IMR-90 (cell line): ENCODE results near the gene SEPSECS. TPM values are rescaled to one million over a fixed set of nuclear protein-coding genes. Genes with fewer than 3 reads are reported as not detected.

ENCODE experiments used
- ATAC-seq: fragments of 200-7000 bp; cut with Tn5 transposase; 2 replicates; pipeline ENCODE4 v1.9.1; 2020; ENCODE audit warnings: low read depth, mild to moderate bottlenecking, moderate library complexity
- BruUV-seq: library from RNA; stranded (reverse); fragments of 400-500 nt; replicated peaks from 2 replicates; lab custom pipeline; 2021; lab: Mats Ljungman, UMichigan
- CTCF ChIA-PET: fragments of 300-600 bp; formaldehyde crosslinking; extraction: SDS; loops from one replicate; lab custom pipeline; 2021; ENCODE audit warnings: antibody characterized with exemption; lab: Yijun Ruan, JAX
- POLR2A ChIA-PET: fragments of 300-600 bp; sonication (Branson Sonifier 250); formaldehyde crosslinking; loops from one replicate; lab custom pipeline; 2022; ENCODE audit warnings: antibody characterized with exemption; ENCODE audit not compliant: unreplicated experiment; lab: Charles Lee
- DNase-seq: peaks from one replicate; pipeline ENCODE4 v3.0.0; 2013
- H2AFZ ChIP-seq: replicated peaks from 2 replicates; pipeline ENCODE3; 2013; ENCODE audit warnings: low read length, mild to moderate bottlenecking; ENCODE audit not compliant: poor library complexity
- H2AK5ac ChIP-seq: 2 replicates; pipeline ENCODE4 v1.6.1; 2013; ENCODE audit warnings: low read depth, low read length, inconsistent platforms
- H2AK9ac ChIP-seq: replicated peaks from 2 replicates; pipeline ENCODE3; 2013; ENCODE audit warnings: mild to moderate bottlenecking, low read depth, low read length, moderate library complexity; ENCODE audit not compliant: poor library complexity
- H2BK120ac ChIP-seq: 2 replicates; pipeline ENCODE4 v1.6.1; 2013; ENCODE audit warnings: low read depth, low read length, inconsistent platforms
- H2BK15ac ChIP-seq: 3 replicates; pipeline ENCODE4 v1.6.1; 2013; ENCODE audit warnings: low read depth, low read length, inconsistent platforms
- H2BK20ac ChIP-seq: 2 replicates; pipeline ENCODE4 v1.6.1; 2013; ENCODE audit warnings: low read depth, mild to moderate bottlenecking, inconsistent platforms, low read length, moderate library complexity
- H2BK5ac ChIP-seq: 2 replicates; pipeline ENCODE4 v1.6.1; 2013; ENCODE audit warnings: mild to moderate bottlenecking, low read depth, low read length, inconsistent platforms; ENCODE audit not compliant: poor library complexity, severe bottlenecking
- H3K14ac ChIP-seq: replicated peaks from 2 replicates; pipeline ENCODE4 v1.6.1; 2013; ENCODE audit warnings: low read depth, low read length, inconsistent platforms
- H3K18ac ChIP-seq: 2 replicates; pipeline ENCODE4 v1.6.1; 2013; ENCODE audit warnings: low read depth, low read length, control low read depth
- H3K23ac ChIP-seq: 2 replicates; pipeline ENCODE4 v1.6.1; 2013; ENCODE audit warnings: low read depth, low read length, inconsistent platforms
- H3K27ac ChIP-seq: 2 replicates; pipeline ENCODE4 v1.5.1; 2013; ENCODE audit warnings: mild to moderate bottlenecking, control low read depth, low read length; ENCODE audit not compliant: insufficient read depth
- H3K27me3 ChIP-seq: 2 replicates; pipeline ENCODE4 v1.6.1; 2013; ENCODE audit warnings: low read length; ENCODE audit not compliant: control insufficient read depth, insufficient read depth
- H3K36me3 ChIP-seq: 2 replicates; pipeline ENCODE4 v1.6.1; 2013; ENCODE audit warnings: low read length, mixed read lengths; ENCODE audit not compliant: control insufficient read depth, insufficient read depth
- H3K4ac ChIP-seq: 2 replicates; pipeline ENCODE4 v1.6.1; 2013; ENCODE audit warnings: low read depth, low read length, inconsistent platforms
- H3K4me1 ChIP-seq: 2 replicates; pipeline ENCODE4 v1.6.1; 2013; ENCODE audit warnings: low read length, mixed read lengths; ENCODE audit not compliant: control insufficient read depth, insufficient read depth
- H3K4me2 ChIP-seq: 2 replicates; pipeline ENCODE4 v1.6.1; 2013; ENCODE audit warnings: low read depth, mild to moderate bottlenecking, control low read depth, low read length, moderate library complexity
- H3K4me3 ChIP-seq: 2 replicates; pipeline ENCODE4 v1.5.1; 2013; ENCODE audit warnings: low read depth, mild to moderate bottlenecking, control low read depth, low read length, moderate library complexity; ENCODE audit not compliant: insufficient read depth
- H3K56ac ChIP-seq: 2 replicates; pipeline ENCODE4 v1.6.1; 2013; ENCODE audit warnings: low read length, inconsistent platforms; ENCODE audit not compliant: insufficient read depth; ENCODE audit errors: extremely low read depth
- H3K79me1 ChIP-seq, 2 experiments: 2 replicates each; pipeline ENCODE4 v1.6.1; 2013; ENCODE audit warnings: low read length in 2 of 2, inconsistent platforms in 1 of 2, low read depth in 1 of 2
- H3K9ac ChIP-seq: 2 replicates; pipeline ENCODE4 v1.6.1; 2013; ENCODE audit warnings: low read depth, low read length, control low read depth
- H3K9me1 ChIP-seq: 2 replicates; pipeline ENCODE4 v1.6.1; 2013; ENCODE audit warnings: low read length, inconsistent platforms; ENCODE audit not compliant: insufficient read depth
- H3K9me3 ChIP-seq: 2 replicates; pipeline ENCODE4 v1.6.1; 2013; ENCODE audit warnings: low read length; ENCODE audit not compliant: control insufficient read depth, insufficient read depth
- H4K20me1 ChIP-seq: 2 replicates; pipeline ENCODE4 v1.6.1; 2013; ENCODE audit warnings: low read length, inconsistent platforms; ENCODE audit not compliant: insufficient read depth
- H4K5ac ChIP-seq: 2 replicates; pipeline ENCODE4 v1.6.1; 2013; ENCODE audit warnings: mild to moderate bottlenecking, low read depth, low read length, control low read depth
- H4K8ac ChIP-seq, 2 experiments: 2 replicates each; pipeline ENCODE4 v1.6.1; 2013; ENCODE audit warnings: low read depth in 2 of 2, low read length in 2 of 2, control low read depth in 1 of 2, inconsistent platforms in 1 of 2
- H4K91ac ChIP-seq: 2 replicates; pipeline ENCODE4 v1.6.1; 2013; ENCODE audit warnings: low read depth, low read length, inconsistent platforms; ENCODE audit not compliant: insufficient read depth
- BHLHE40 ChIP-seq: fragments of 150-350 bp; IDR thresholded peaks from 2 replicates; pipeline ENCODE4 v1.6.1; 2016; ENCODE audit warnings: mild to moderate bottlenecking, low read depth, low read length
- CEBPB ChIP-seq: IDR thresholded peaks from 2 replicates; pipeline ENCODE4 v1.6.1; 2012; ENCODE audit warnings: low read depth, low read length, improper control_type of control experiment
- CHD1 ChIP-seq: IDR thresholded peaks from 2 replicates; pipeline ENCODE4 v1.6.1; 2012; ENCODE audit warnings: low read depth, low read length, improper control_type of control experiment
- CTCF ChIP-seq: conservative IDR thresholded peaks from 2 replicates; pipeline ENCODE4 v1.5.1; 2012; ENCODE audit warnings: mild to moderate bottlenecking, low read depth, low read length, improper control_type of control experiment
- ELK1 ChIP-seq: fragments of 150-350 bp; IDR thresholded peaks from 2 replicates; pipeline ENCODE4 v1.6.1; 2016; ENCODE audit warnings: low read depth, mild to moderate bottlenecking, low read length, moderate library complexity, borderline replicate concordance
- FOS ChIP-seq: fragments of 150-350 bp; IDR thresholded peaks from 2 replicates; pipeline ENCODE4 v1.6.1; 2016; ENCODE audit warnings: low read depth, low read length
- MAFK ChIP-seq: IDR thresholded peaks from 2 replicates; pipeline ENCODE4 v1.6.1; 2012; ENCODE audit warnings: low read depth, low read length, improper control_type of control experiment
- MAZ ChIP-seq: IDR thresholded peaks from 2 replicates; pipeline ENCODE4 v1.6.1; 2012; ENCODE audit warnings: low read depth, mild to moderate bottlenecking, low read length, improper control_type of control experiment, moderate library complexity, borderline replicate concordance
- MXI1 ChIP-seq: IDR thresholded peaks from 2 replicates; pipeline ENCODE4 v1.6.1; 2012; ENCODE audit warnings: low read depth, mild to moderate bottlenecking, low read length, moderate library complexity, borderline replicate concordance
- NFE2L2 ChIP-seq: fragments of 150-350 bp; IDR thresholded peaks from 2 replicates; pipeline ENCODE4 v1.6.1; 2016; ENCODE audit warnings: low read depth, mild to moderate bottlenecking, low read length
- POLR2A ChIP-seq: IDR thresholded peaks from 2 replicates; pipeline ENCODE4 v1.6.1; 2012; ENCODE audit warnings: mild to moderate bottlenecking, low read depth, low read length
- RAD21 ChIP-seq: IDR thresholded peaks from 2 replicates; pipeline ENCODE4 v1.6.1; 2012; ENCODE audit warnings: low read length, improper control_type of control experiment
- RCOR1 ChIP-seq: IDR thresholded peaks from 2 replicates; pipeline ENCODE4 v1.6.1; 2012; ENCODE audit warnings: mild to moderate bottlenecking, low read length, improper control_type of control experiment; ENCODE audit not compliant: insufficient replicate concordance
- RFX5 ChIP-seq: IDR thresholded peaks from 2 replicates; pipeline ENCODE4 v1.8.0; 2012; ENCODE audit warnings: low read depth, mild to moderate bottlenecking, low read length, moderate library complexity
- SMC3 ChIP-seq: fragments of 150-350 bp; IDR thresholded peaks from 2 replicates; pipeline ENCODE4 v1.6.1; 2016; ENCODE audit warnings: low read depth, mild to moderate bottlenecking, antibody characterized with exemption, low read length, moderate library complexity
- USF2 ChIP-seq: fragments of 150-350 bp; IDR thresholded peaks from 2 replicates; pipeline ENCODE4 v1.6.1; 2017; ENCODE audit warnings: mild to moderate bottlenecking, antibody characterized with exemption, low read length, low read depth
- WGBS, 2 experiments: methylation state at CpG; one replicate each; pipeline versions ENCODE4 v1.1.5 to v1.1.7; 2013; ENCODE audit warnings: missing lambda C conversion rate in 2 of 2; ENCODE audit not compliant: insufficient read length in 1 of 2; ENCODE audit errors: extremely low coverage in 2 of 2; 5-methylcytosine and 5-hydroxymethylcytosine counted together
- dilution Hi-C: fragments of 300-500 bp; cut with HindIII; formaldehyde crosslinking; loops from one replicate; pipeline ENCODE4 v1.14.3; 2018; ENCODE audit warnings: low sequenced_read_pairs; ENCODE audit not compliant: unreplicated experiment
- in situ Hi-C: fragments of 300-500 bp; cut with MboI; formaldehyde crosslinking; loops from 3 replicates; pipeline ENCODE4 v1.14.3; 2019; ENCODE audit warnings: low sequenced_read_pairs, inconsistent platforms, mixed read lengths
- intact Hi-C: fragments of 100-400 bp; cut with micrococcal nuclease; formaldehyde crosslinking; loops from 2 replicates; pipeline ENCODE4 v1.10.0; 2022
- polyA plus RNA-seq, 3 experiments: library from polyadenylated mRNA; depleted of rRNA; stranded (reverse); fragments of >200 nt; gene quantifications; 2 replicates each; pipeline ENCODE4 v1.2.3, GENCODE V29; 2012; ENCODE audit warnings: low replicate concordance in 1 of 3
- total RNA-seq: library from RNA; depleted of rRNA; stranded (reverse); fragments of >200 nt; gene quantifications from 2 replicates; pipeline ENCODE4 v1.2.3, GENCODE V29; 2012

Gene SEPSECS
- total and polyA plus RNA-seq, 2 of the 4 experiments (the other 2 are of a cell fraction), result 1.7 to 5.0 TPM

- no peak overlapping the region for H3K9ac ChIP-seq
- H3K4ac ChIP-seq, result no peak overlapping the region
- H3K56ac ChIP-seq, result no peak overlapping the region
- no peaks in the 10 kb centered on the region for H3K36me3 ChIP-seq
- no peak overlapping the region for H2AFZ ChIP-seq
- H3K9me1 ChIP-seq, result no peaks in the 10 kb centered on the region
- H4K20me1 ChIP-seq, result no peaks in the 10 kb centered on the region
- H4K8ac ChIP-seq, result no peak overlapping the region
- no peak overlapping the region for H4K91ac ChIP-seq
- no peak for ATAC-seq
- intact Hi-C loops (no loop called here), dilution Hi-C loops (no loop called here), in situ Hi-C loops (no loop called here)
- H3K23ac ChIP-seq, result no peak overlapping the region
- no peak overlapping the region for H2AK9ac ChIP-seq
- H3K79me1 ChIP-seq, result no peaks in the 10 kb centered on the region
- no peak overlapping the region for H3K27ac ChIP-seq
- H3K4me2 ChIP-seq, result no peak overlapping the region
- no peaks in the 10 kb centered on the region for H3K9me3 ChIP-seq
- TF ChIP-seq MAFK, result no peak
- TF ChIP-seq CTCF, result no peak
- no peak for TF ChIP-seq RCOR1
- no peak for TF ChIP-seq BHLHE40
- no peak for TF ChIP-seq CHD1
- TF ChIP-seq FOS, result no peak
- TF ChIP-seq RAD21, result no peak
- TF ChIP-seq USF2, result no peak
- TF ChIP-seq ELK1, result no peak
- no peak for TF ChIP-seq NFE2L2
- TF ChIP-seq POLR2A, result no peak
- TF ChIP-seq RFX5, result no peak
- TF ChIP-seq MXI1, result no peak
- TF ChIP-seq CEBPB, result no peak
- TF ChIP-seq MAZ, result no peak
- no peak for TF ChIP-seq SMC3
- H3K14ac ChIP-seq, result no peak overlapping the region
- ChIA-PET CTCF (no interaction called here), POLR2A (no interaction called here)
- H4K5ac ChIP-seq, result no peak overlapping the region
- no CpG with 5 or more reads among the region's 4 CpGs for WGBS, 2 experiments
- no peak overlapping the region for H3K4me3 ChIP-seq
- no peaks in the 10 kb centered on the region for H3K4me1 ChIP-seq
- no peak overlapping the region for H2BK120ac ChIP-seq
- H3K27me3 ChIP-seq, result no peaks in the 10 kb centered on the region
- no TSS peak for BruUV-seq
- no peak for DNase-seq
- H2AK5ac ChIP-seq, result no peak overlapping the region
- no peak overlapping the region for H2BK15ac ChIP-seq
- H2BK5ac ChIP-seq, result no peak overlapping the region
- H3K18ac ChIP-seq, result no peak overlapping the region
- no peak overlapping the region for H2BK20ac ChIP-seq
Measured at GRCh38 chr4:25142468-25142867, 17.8 kb downstream of the SEPSECS start.
